Measurements from ENCODE around the gene EPS8L2. TPM values are rescaled to one million over a fixed set of nuclear protein-coding genes. Genes with fewer than 3 reads are reported as not detected.

EPS8L2 gene
- total RNA-seq, 3 donors from 2014 or later = 6.1 to 151 (median 115) TPM

GRCh38 chr11:704781-705645 is 1.0 kb upstream of the EPS8L2 start:
- peak overlapping the region; percentile 51 to 95 (median 72) for H3K4me3 ChIP-seq
- no peaks in the 10 kb centered on the region for H3K36me3 ChIP-seq
- intact Hi-C loops (cut with DNase I; ENCODE audit: low total_unique reads) = no loop called here
- TF ChIP-seq POLR2AphosphoS5 (IDR thresholded peaks at IDR 0.05) (no peak), CTCF (IDR thresholded peaks at IDR 0.05) (no peak), POLR2A (IDR thresholded peaks at IDR 0.05) (no peak)
- peak overlapping the region; percentile 93 to 96 for H3K27ac ChIP-seq
- no peaks in the 10 kb centered on the region for H3K9me3 ChIP-seq
- H3K27me3 ChIP-seq = no peaks in the 10 kb centered on the region
- DNase-seq (ENCODE audit: low spot score in 2 of 2) = peak; percentile 65 to 90
- peaks cover 5 to 23% of the 10 kb centered on the region in 2 donors for H3K4me1 ChIP-seq

GRCh38 chr11:706439-706956 is 467 bp downstream of the EPS8L2 start:
- peak overlapping the region; percentile 93 to 96 for H3K27ac ChIP-seq
- no peaks in the 10 kb centered on the region for H3K36me3 ChIP-seq
- intact Hi-C loops (cut with DNase I; ENCODE audit: low total_unique reads) = no loop called here
- H3K9me3 ChIP-seq = no peaks in the 10 kb centered on the region
- H3K4me3 ChIP-seq = peak overlapping the region; percentile 51 to 95 (median 72)
- H3K4me1 ChIP-seq = peaks cover 5 to 24% of the 10 kb centered on the region in 2 donors
- no peaks in the 10 kb centered on the region for H3K27me3 ChIP-seq
- TF ChIP-seq CTCF (IDR thresholded peaks at IDR 0.05) = no peak
- TF ChIP-seq POLR2AphosphoS5 (IDR thresholded peaks at IDR 0.05) = no peak
- TF ChIP-seq POLR2A (IDR thresholded peaks at IDR 0.05) = no peak
- no peak for DNase-seq (ENCODE audit: low spot score in 2 of 2)

GRCh38 chr11:706957-707816 is 1.2 kb downstream of the EPS8L2 start:
- no peak for DNase-seq (ENCODE audit: low spot score in 2 of 2)
- intact Hi-C loops (cut with DNase I; ENCODE audit: low total_unique reads) = no loop called here
- H3K27ac ChIP-seq = peak overlapping the region; percentile 93 to 96

GRCh38 chr11:707817-708420 is 1.9 kb downstream of the EPS8L2 start:
- intact Hi-C loops (cut with DNase I; ENCODE audit: low total_unique reads) = no loop called here
- peak overlapping the region in 2 of 3 donors; percentile 72 to 95 for H3K4me3 ChIP-seq
- H3K4me1 ChIP-seq = peaks cover 5 to 18% of the 10 kb centered on the region in 2 donors
- no peaks in the 10 kb centered on the region for H3K9me3 ChIP-seq
- DNase-seq (ENCODE audit: low spot score in 2 of 2) = no peak
- no peaks in the 10 kb centered on the region for H3K36me3 ChIP-seq
- TF ChIP-seq POLR2A (IDR thresholded peaks at IDR 0.05) = no peak
- TF ChIP-seq CTCF (IDR thresholded peaks at IDR 0.05) = no peak
- no peak for TF ChIP-seq POLR2AphosphoS5 (IDR thresholded peaks at IDR 0.05)
- peak overlapping the region; percentile 93 to 96 for H3K27ac ChIP-seq
- no peaks in the 10 kb centered on the region for H3K27me3 ChIP-seq

More at GRCh38 chr11:706957-707816, 1.2 kb downstream of the EPS8L2 start:
- H3K4me1 ChIP-seq = peaks cover 5 to 24% of the 10 kb centered on the region in 2 donors
- no peaks in the 10 kb centered on the region for H3K36me3 ChIP-seq
- H3K27me3 ChIP-seq = no peaks in the 10 kb centered on the region
- TF ChIP-seq POLR2AphosphoS5 (IDR thresholded peaks at IDR 0.05) (no peak), CTCF (IDR thresholded peaks at IDR 0.05) (no peak), POLR2A (IDR thresholded peaks at IDR 0.05) (no peak)
- H3K4me3 ChIP-seq = peak overlapping the region; percentile 51 to 95 (median 72)
- H3K9me3 ChIP-seq = no peaks in the 10 kb centered on the region
